MM.1S (cell line): ENCODE results near the gene CTCF.

Experiments used
- DNase-seq: peaks from one replicate; pipeline ENCODE4 v3.0.0-alpha.2; 2015
- H2AFZ ChIP-seq: fragments of 300-600 bp; sonication (generic); 2 replicates; pipeline ENCODE4 v1.6.0; 2016; ENCODE audit warnings: antibody characterized with exemption, low read length
- H3F3A ChIP-seq: fragments of 300-600 bp; sonication (generic); 2 replicates; pipeline ENCODE4 v1.6.1; 2016; ENCODE audit warnings: mild to moderate bottlenecking, antibody characterized with exemption, low read length, moderate library complexity, mixed read lengths; ENCODE audit not compliant: insufficient read depth
- H3K27ac ChIP-seq: fragments of 300-600 bp; sonication (generic); 2 replicates; pipeline ENCODE4 v1.5.1; 2016; ENCODE audit warnings: mild to moderate bottlenecking, low read length
- H3K27me3 ChIP-seq: fragments of 300-600 bp; sonication (generic); replicated peaks from 2 replicates; pipeline ENCODE4 v1.6.0; 2016; ENCODE audit warnings: low read length; ENCODE audit not compliant: insufficient read depth
- H3K36me3 ChIP-seq: fragments of 300-600 bp; sonication (generic); replicated peaks from 2 replicates; pipeline ENCODE4 v1.6.1; 2016; ENCODE audit warnings: mild to moderate bottlenecking, low read length, mixed read lengths; ENCODE audit not compliant: insufficient read depth
- H3K4me1 ChIP-seq: fragments of 300-600 bp; sonication (generic); 2 replicates; pipeline ENCODE4 v1.6.1; 2016; ENCODE audit warnings: low read length, mixed read lengths
- H3K4me2 ChIP-seq: fragments of 300-600 bp; sonication (generic); 2 replicates; pipeline ENCODE4 v1.6.0; 2016; ENCODE audit warnings: low read depth, low read length
- H3K4me3 ChIP-seq: fragments of 300-600 bp; sonication (generic); 2 replicates; pipeline ENCODE4 v1.5.1; 2016; ENCODE audit warnings: low read length, mixed read lengths
- H3K79me2 ChIP-seq: fragments of 300-600 bp; sonication (generic); 2 replicates; pipeline ENCODE4 v1.6.1; 2016; ENCODE audit warnings: mixed run types, low read length, mixed read lengths
- H3K9ac ChIP-seq: fragments of 300-600 bp; sonication (generic); 2 replicates; pipeline ENCODE4 v1.6.1; 2016; ENCODE audit warnings: low read length, mixed read lengths
- H3K9me2 ChIP-seq: fragments of 300-600 bp; sonication (generic); replicated peaks from 2 replicates; pipeline ENCODE4 v1.6.1; 2016; ENCODE audit warnings: mild to moderate bottlenecking, low read length, mixed read lengths; ENCODE audit not compliant: insufficient read depth
- H3K9me3 ChIP-seq: fragments of 300-600 bp; sonication (generic); replicated peaks from 2 replicates; pipeline ENCODE4 v1.6.1; 2016; ENCODE audit warnings: mild to moderate bottlenecking, low read length, mixed read lengths; ENCODE audit not compliant: insufficient read depth
- H4K20me1 ChIP-seq: fragments of 300-600 bp; sonication (generic); 2 replicates; pipeline ENCODE4 v1.6.1; 2016; ENCODE audit warnings: mild to moderate bottlenecking, low read length, moderate library complexity, mixed read lengths; ENCODE audit not compliant: insufficient read depth
- EZH2 ChIP-seq: fragments of 300-600 bp; sonication (generic); optimal IDR thresholded peaks from 2 replicates; pipeline ENCODE3; 2017; ENCODE audit warnings: low read depth, mild to moderate bottlenecking, antibody characterized with exemption, low read length, mixed read lengths
- EZH2phosphoT487 ChIP-seq: fragments of 300-600 bp; sonication (generic); IDR thresholded peaks from 2 replicates; pipeline ENCODE4 v1.6.1; 2018; ENCODE audit warnings: antibody characterized with exemption, low read length
- TF ChIP-seq, protein P1 (sequence below): fragments of 300-600 bp; sonication (generic); IDR thresholded peaks from 2 replicates; pipeline ENCODE4 v1.5.1; 2016; ENCODE audit warnings: antibody characterized with exemption, low read length, mixed read lengths

CTCF gene

DNA sequence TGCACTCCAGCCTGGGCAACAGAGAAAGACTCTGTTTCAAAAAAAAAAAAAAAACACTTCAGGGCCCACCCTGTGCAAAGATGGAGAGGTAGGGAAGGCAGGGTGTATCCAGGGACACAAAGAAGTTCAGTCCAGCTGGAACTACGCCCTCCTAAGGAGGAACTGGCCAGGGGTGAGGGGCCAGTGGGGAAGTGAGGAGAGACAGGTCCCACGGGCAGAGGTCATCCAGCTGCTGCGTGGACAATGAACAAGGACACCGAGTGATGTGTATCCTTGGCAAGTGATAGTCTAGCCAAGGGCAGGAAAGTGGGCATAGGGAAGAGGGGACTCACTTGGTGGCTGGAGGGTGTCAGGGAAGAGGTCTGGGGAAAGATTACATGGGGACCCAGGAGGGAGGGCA is 43.1 kb upstream of the CTCF start:
- Histone ChIP-seq H3K9ac (no peak overlapping the region), H2AFZ (no peak overlapping the region), H3K79me2 (no peaks in the 10 kb centered on the region), H3K4me2 (no peak overlapping the region), H3K27ac (no peak overlapping the region), H3K36me3 (no peaks in the 10 kb centered on the region), H3K9me3 (no peaks in the 10 kb centered on the region), H3F3A (no peaks in the 10 kb centered on the region), H3K9me2 (no peaks in the 10 kb centered on the region), H4K20me1 (no peaks in the 10 kb centered on the region), H3K4me1 (peaks cover 7% of the 10 kb centered on the region), H3K4me3 (no peak overlapping the region), H3K27me3 (no peaks in the 10 kb centered on the region)
- no peak for DNase-seq
- TF ChIP-seq EZH2phosphoT487 (no peak), EZH2 (no peak)
- TF ChIP-seq, protein P1, sequence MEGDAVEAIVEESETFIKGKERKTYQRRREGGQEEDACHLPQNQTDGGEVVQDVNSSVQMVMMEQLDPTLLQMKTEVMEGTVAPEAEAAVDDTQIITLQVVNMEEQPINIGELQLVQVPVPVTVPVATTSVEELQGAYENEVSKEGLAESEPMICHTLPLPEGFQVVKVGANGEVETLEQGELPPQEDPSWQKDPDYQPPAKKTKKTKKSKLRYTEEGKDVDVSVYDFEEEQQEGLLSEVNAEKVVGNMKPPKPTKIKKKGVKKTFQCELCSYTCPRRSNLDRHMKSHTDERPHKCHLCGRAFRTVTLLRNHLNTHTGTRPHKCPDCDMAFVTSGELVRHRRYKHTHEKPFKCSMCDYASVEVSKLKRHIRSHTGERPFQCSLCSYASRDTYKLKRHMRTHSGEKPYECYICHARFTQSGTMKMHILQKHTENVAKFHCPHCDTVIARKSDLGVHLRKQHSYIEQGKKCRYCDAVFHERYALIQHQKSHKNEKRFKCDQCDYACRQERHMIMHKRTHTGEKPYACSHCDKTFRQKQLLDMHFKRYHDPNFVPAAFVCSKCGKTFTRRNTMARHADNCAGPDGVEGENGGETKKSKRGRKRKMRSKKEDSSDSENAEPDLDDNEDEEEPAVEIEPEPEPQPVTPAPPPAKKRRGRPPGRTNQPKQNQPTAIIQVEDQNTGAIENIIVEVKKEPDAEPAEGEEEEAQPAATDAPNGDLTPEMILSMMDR: no peak

DNA sequence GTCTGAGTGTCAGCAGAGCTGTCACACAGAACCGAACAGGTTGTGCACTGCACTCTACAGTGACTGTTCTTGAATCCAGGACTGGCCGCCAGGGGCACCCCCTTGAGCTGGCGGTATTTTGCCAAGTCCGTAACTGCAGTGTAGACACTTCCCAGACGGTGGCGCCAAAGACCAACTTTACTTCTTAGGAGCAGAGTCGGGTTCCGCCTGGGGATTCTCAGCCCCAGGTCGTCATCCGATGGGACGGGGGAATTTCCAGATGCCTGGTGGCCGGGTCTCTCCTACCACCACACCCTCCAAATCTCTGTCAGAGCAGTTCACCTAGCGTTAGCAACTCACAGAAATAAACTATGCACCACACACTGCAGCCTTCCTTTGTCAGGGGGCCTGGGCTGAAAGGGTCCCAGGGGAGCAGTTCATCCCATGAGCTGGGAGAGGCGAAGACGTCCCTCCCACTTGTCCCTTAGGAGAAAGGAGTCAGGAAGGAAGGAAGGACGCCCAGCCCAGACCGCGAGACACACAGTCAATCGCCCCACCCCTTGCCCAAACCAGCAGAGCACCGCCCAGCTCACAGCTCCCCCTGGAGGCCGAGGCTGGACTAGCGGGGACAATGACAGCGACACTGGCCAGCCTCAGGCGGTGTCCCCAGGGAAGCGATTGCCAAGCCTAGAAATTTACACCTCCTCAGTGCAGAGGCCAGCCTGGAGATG is 41.1 kb upstream of the CTCF start:
- Histone ChIP-seq H4K20me1 (no peaks in the 10 kb centered on the region), H3K9ac (peak overlapping the region; percentile 48), H2AFZ (peak overlapping the region; percentile 68), H3K4me3 (peak overlapping the region; percentile 57), H3F3A (no peaks in the 10 kb centered on the region), H3K36me3 (no peaks in the 10 kb centered on the region), H3K4me2 (peak overlapping the region; percentile 69), H3K9me2 (no peaks in the 10 kb centered on the region), H3K27ac (peak overlapping the region; percentile 73), H3K27me3 (no peaks in the 10 kb centered on the region), H3K9me3 (no peaks in the 10 kb centered on the region), H3K79me2 (no peaks in the 10 kb centered on the region), H3K4me1 (peaks cover 10% of the 10 kb centered on the region)
- peak; percentile 97 for DNase-seq
- TF ChIP-seq, protein P1: peak; percentile 84
- TF ChIP-seq EZH2: no peak

DNA sequence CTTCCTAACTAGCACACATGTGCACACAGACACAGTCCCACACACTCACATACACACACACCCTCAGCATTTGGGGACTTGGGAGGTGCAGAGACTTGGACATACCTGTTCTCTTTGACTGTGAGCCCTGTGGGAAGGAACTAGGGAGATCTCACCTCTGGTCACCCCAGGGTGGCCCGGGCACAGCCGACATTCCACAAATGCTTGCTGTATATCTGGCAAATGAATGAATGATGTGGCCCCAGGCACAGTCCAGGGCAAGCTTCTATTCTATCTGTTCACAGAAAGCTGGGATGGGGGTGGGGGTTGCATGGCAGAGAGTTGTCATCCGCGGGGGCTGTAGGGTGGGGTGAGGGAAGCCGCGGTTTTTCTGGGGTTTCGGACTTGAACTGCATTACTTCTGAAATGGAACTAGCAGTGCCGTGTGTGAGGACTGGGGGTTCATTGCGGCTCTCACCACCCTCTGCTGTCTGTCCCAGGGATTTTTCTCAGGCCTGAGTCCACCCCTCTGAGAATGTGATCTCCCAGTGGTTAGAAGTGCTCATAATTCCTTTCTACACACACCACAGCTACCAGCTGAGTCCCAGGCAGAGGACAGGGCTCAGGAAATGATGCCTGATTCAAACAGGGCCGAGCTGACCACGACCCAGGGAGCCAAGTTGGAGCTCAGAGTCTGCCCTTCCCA is 37.0 kb upstream of the CTCF start:
- H3K4me3 ChIP-seq: no peak overlapping the region
- no peak for DNase-seq
- 0 out of 2 replicates have a peak, but pooled peaks cover 5% of the 10 kb centered on the region for H3K4me1 ChIP-seq
- no peaks in the 10 kb centered on the region for H3K36me3 ChIP-seq
- H3K4me2 ChIP-seq: no peak overlapping the region
- H3K27ac ChIP-seq: no peak overlapping the region
- TF ChIP-seq, protein P1: peak; percentile 9; the same call in 1 of the 2 replicates
- no peak for TF ChIP-seq EZH2phosphoT487
- peaks cover 12% of the 10 kb centered on the region for H3K79me2 ChIP-seq
- no peaks in the 10 kb centered on the region for H4K20me1 ChIP-seq
- peaks cover 4% of the 10 kb centered on the region; the same call in 1 of the 2 replicates for H3F3A ChIP-seq
- no peaks in the 10 kb centered on the region for H3K9me2 ChIP-seq
- no peak overlapping the region for H3K9ac ChIP-seq
- no peaks in the 10 kb centered on the region for H3K27me3 ChIP-seq
- no peaks in the 10 kb centered on the region for H3K9me3 ChIP-seq
- no peak overlapping the region for H2AFZ ChIP-seq
